Measurements from ENCODE around the gene GRAP.
A peak's percentile ranks its signal among the peaks of the same experiment; 100 is the strongest.
"Not testable (repeated sequence)": the region's sequence is repeated elsewhere in the genome, so short reads cannot be mapped to it uniquely, and the experiment has no call there.

The GRAP gene

GRCh38 chr17:19046782-19047375 lies at the start of gene GRAP:
TSS of gene GRAP (minus strand) at chr17:19046957. CDS start at chr17:19046926, 31 bp downstream.
- DNase-seq, result not testable (repeated sequence)

DNA sequence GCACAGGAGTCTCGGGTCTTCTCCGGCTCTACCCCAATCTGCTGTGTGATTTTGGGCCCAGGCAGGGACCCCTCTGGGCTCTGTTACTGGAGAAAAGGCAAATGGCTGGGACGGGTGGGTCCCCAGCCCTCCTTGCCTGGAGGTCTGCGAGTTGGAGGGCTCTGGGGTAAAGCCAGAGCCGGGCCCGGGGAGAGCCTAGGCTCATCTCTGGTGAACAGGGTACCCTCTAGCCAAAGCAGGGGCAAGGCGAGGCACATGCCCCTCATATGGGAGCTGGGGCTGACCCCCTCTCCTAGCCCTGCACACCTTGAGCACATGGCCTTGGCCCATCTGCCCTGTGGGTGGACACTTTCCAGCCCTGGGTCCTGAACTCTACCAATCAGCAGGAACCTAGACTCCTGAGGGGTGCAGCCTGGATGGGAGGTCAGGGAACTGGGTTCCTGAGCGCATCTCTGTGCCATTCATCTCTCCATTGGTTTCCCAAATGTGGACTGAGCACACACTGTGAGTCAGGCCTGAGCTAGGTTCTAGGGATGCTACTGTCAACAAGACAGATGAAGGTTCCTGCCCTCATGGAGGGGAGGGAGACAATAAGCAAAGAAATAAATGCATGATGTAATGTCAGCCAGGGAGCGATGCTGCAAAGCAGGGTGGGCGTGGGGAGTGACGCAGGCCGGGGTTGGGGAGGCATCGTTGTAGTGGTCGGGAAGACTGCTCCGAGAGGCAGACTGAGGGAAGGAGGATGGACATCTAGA lies 47.1 kb upstream of the GRAP start:
- DNase-seq, result not testable (repeated sequence)

GRCh38 chr17:19092737-19093683 lies 46.3 kb upstream of the GRAP start:
- DNase-seq, result not testable (repeated sequence)

GRCh38 chr17:19090058-19090772 lies 43.5 kb upstream of the GRAP start:
- DNase-seq, result not testable (repeated sequence)

GRCh38 chr17:19088804-19089685 lies 42.3 kb upstream of the GRAP start:
- not testable (repeated sequence) for DNase-seq

- not testable (repeated sequence) for DNase-seq
These were observed 30.6 kb upstream of the GRAP start for GRCh38 chr17:19077386-19077785.

DNA sequence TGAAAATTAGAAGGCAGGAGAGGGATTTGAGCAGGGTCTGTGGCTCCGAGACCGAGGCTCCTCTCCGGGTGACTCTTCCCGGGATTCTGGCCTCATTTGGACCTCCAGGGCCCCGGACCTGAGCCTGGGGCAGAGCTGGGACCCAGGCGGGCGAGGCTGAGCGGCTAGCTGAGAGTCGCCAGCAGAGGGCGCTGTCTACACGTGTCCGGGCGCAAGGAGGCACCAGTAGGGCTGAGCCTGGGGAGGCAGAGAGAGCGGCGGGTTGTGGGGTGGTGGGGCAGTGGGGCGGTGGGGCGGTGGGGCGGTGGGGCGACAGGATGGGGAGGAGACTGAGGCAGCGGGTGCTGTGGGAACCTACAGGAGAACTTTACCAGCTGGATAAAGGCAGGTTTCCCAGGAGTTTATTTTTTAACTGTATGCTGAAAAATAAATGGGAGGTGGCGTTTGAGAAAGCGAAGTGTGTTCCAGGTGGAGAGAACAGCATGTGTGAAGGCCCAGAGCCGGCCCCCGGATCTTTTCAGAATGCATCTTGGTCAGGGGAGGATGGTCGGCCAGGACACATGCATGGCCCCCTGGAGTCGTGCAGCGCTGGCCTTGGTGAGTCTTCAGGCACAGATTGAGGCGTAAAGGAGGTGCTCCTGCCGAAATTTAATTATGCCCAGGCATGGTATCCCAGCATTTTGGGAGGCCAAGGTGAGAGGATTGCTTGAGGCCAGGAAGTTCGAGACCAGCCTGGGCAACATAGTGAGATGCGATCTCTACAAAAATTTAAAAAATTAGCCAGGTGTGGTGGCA lies 29.8 kb upstream of the GRAP start:
- not testable (repeated sequence) for DNase-seq

- not testable (repeated sequence) for DNase-seq
These were observed 23.8 kb upstream of the GRAP start for GRCh38 chr17:19070318-19071168.

DNA sequence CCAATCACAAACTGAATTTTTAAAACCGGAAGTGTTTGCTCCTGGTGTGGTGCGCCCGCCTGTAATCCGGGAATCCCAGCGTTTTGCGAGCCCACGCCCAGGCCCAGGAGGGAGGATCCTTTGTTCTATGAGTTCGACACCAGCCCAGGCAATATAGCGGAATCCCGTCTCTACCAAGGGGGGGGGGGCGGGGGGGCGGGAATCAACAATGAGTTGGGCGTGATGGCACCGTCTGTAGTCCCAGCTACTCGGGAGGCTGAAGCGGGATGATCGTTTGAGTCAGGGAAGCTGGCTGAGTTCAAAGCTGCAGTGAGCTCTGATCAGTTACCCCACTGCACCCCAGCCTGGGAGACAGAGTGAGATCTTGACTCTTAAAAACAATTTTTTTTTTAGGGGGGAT lies 17.6 kb upstream of the GRAP start:
- DNase-seq, result not testable (repeated sequence)

- DNase-seq, result not testable (repeated sequence)
- TF ChIP-seq POLR2A (IDR thresholded peaks at IDR 0.05; ENCODE audit: low read length), result peak; percentile 51
These were observed 16.7 kb upstream of the GRAP start for GRCh38 chr17:19063326-19063956.

- not testable (repeated sequence) for DNase-seq
These were observed 16.1 kb upstream of the GRAP start for GRCh38 chr17:19062718-19063325.

- not testable (repeated sequence) for DNase-seq
These were observed 15.4 kb upstream of the GRAP start for GRCh38 chr17:19062009-19062717.

- DNase-seq, result not testable (repeated sequence)
These were observed 8.7 kb upstream of the GRAP start for GRCh38 chr17:19055447-19055846.

GRCh38 chr17:19048826-19049225 lies 2.1 kb upstream of the GRAP start:
- not testable (repeated sequence) for DNase-seq

DNA sequence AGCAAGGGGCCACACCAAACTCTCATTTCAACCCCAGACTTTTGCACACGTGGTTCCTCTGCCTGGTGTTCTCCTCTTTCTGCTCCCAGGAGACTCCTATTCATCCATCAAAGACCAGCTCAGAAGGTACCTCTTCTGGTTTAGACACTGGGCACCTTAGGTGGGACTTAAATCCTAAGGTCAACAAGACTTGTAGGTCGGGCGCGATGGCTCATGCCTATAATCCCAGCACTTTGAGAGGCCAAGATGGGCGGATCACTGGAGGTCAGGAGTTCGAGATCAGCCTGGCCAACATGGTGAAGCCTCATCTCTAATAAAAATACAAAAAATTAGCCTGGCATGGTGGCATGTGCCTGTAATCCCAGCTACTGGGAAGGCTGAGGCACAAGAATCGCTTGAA lies 753 bp upstream of the GRAP start:
- not testable (repeated sequence) for DNase-seq

- DNase-seq, result not testable (repeated sequence)
These were observed 2.1 kb downstream of the GRAP start for GRCh38 chr17:19044643-19045042.

DNA sequence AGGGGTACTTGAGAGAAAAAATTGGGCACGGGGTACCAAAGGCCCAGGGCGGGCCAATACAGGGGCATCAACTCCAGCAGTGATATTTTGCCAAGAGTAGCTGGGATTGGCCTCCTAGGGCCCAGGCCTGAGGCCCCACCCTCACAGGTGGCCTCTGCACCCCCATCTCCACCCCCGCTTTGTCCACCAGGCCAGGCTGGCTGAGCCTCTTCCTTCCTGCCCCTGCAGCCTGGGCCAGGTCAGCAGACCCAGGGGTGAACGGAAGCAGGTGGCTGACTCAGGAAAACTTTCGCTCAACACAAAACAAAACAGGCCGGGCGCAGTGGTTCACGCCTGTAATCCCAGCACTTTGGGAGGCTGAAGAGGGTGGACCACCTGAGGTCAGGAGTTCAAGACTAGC lies 3.7 kb downstream of the GRAP start:
- not testable (repeated sequence) for DNase-seq

GRCh38 chr17:19042369-19042768 lies 4.4 kb downstream of the GRAP start:
- DNase-seq, result not testable (repeated sequence)

Data from erythroblast (primary cell).